Stomach (tissue), 9 donors: Measurements from ENCODE around the gene UBAP2. TPM values are rescaled to one million over a fixed set of nuclear protein-coding genes. Genes with fewer than 3 reads are reported as not detected.
"Not testable (repeated sequence)": the region's sequence is repeated elsewhere in the genome, so short reads cannot be mapped to it uniquely, and the experiment has no call there.

ENCODE experiments used
- DNase-seq, 2 donors: peaks; one replicate each; pipeline versions ENCODE4 v3.0.0 to v3.0.0-alpha.2; 2013 to 2019
- H3K27ac ChIP-seq, 5 donors: fragments of 200-600 bp in 4 of 5; sonication (generic) in 4 of 5; one replicate each; pipeline ENCODE4 v1.5.1; 2013 to 2019; ENCODE audit warnings: mild to moderate bottlenecking in 1 of 5, moderate library complexity in 1 of 5
- H3K27me3 ChIP-seq, 3 donors: fragments of 200-600 bp; sonication (generic); one replicate each; pipeline ENCODE4 v1.5.1; 2017 to 2019; ENCODE audit warnings: mixed run types in 1 of 3
- H3K36me3 ChIP-seq, 4 donors: fragments of 200-600 bp; sonication (generic); 1 replicate in 3 of 4; 2 replicates in 1 of 4; pipeline ENCODE4 v1.5.1; 2016 to 2019
- H3K4me1 ChIP-seq, 4 donors: fragments of 200-600 bp; sonication (generic); one replicate each; pipeline ENCODE4 v1.5.1; 2016 to 2019
- H3K4me3 ChIP-seq, 4 donors: fragments of 200-600 bp; sonication (generic) in 3 of 4; one replicate each; pipeline ENCODE4 v1.5.1; 2016 to 2019; ENCODE audit warnings: mild to moderate bottlenecking in 1 of 4
- H3K9me3 ChIP-seq, 4 donors: fragments of 200-600 bp; sonication (generic); one replicate each; pipeline ENCODE4 v1.5.1; 2016 to 2019
- EP300 ChIP-seq: sonication (generic); formaldehyde crosslinking; IDR thresholded peaks from one replicate; pipeline ENCODE4 v1.6.1; 2017; ENCODE audit warnings: antibody characterized with exemption
- POLR2A ChIP-seq, 4 donors: fragments of 450-650 bp; IDR thresholded peaks; one replicate each; pipeline ENCODE4 v1.6.1; 2016; ENCODE audit warnings: antibody characterized with exemption in 4 of 4, control low read depth in 2 of 4, mild to moderate bottlenecking in 1 of 4, moderate library complexity in 1 of 4
- POLR2AphosphoS5 ChIP-seq, 3 donors: sonication (generic); formaldehyde crosslinking; IDR thresholded peaks; one replicate each; pipeline ENCODE4 v1.6.1; 2016; ENCODE audit warnings: antibody characterized with exemption in 3 of 3
- WGBS, 5 donors: extraction: QIAGEN DNeasy Blood & Tissue Kit in 3 of 5; methylation state at CpG; one replicate each; pipeline versions ENCODE4 v1.1.5 to v1.1.7; 2013 to 2018; 5-methylcytosine and 5-hydroxymethylcytosine counted together
- intact Hi-C: fragments of 100-400 bp; cut with DNase I; formaldehyde crosslinking; loops from one replicate; pipeline ENCODE4 v1.15.1; 2023; ENCODE audit warnings: low total_unique reads
- polyA plus RNA-seq, 3 donors: library from polyadenylated mRNA; stranded (reverse); fragments of 200-250 nt; gene quantifications; one replicate each; pipeline ENCODE4 v1.2.3, GENCODE V29; 2013
- total RNA-seq, 5 donors: library from RNA; depleted of rRNA; stranded (reverse); fragments of >200 nt; gene quantifications; one replicate each; pipeline versions ENCODE4 v1.1.0 to v1.2.3, GENCODE V29; 2014 to 2016
- TF ChIP-seq, protein P1 (sequence below), 7 experiments: fragments of 450-650 bp in 4 of 7; fragments of 200-600 bp in 3 of 7; sonication (generic) in 3 of 7; IDR thresholded peaks; one replicate each; pipeline ENCODE4 v1.5.1; 2016 to 2019; ENCODE audit warnings: antibody characterized with exemption in 7 of 7, control low read depth in 2 of 7, mild to moderate bottlenecking in 1 of 7
- donor health status: healthy with polysubstance abuse.
- donor health status: Bipolar disorder and iron deficiency.
- donor health status: healthy.

The UBAP2 gene
- total and polyA plus RNA-seq, 8 donors, result 7.0 to 82.9 (median 20.2) TPM

DNA sequence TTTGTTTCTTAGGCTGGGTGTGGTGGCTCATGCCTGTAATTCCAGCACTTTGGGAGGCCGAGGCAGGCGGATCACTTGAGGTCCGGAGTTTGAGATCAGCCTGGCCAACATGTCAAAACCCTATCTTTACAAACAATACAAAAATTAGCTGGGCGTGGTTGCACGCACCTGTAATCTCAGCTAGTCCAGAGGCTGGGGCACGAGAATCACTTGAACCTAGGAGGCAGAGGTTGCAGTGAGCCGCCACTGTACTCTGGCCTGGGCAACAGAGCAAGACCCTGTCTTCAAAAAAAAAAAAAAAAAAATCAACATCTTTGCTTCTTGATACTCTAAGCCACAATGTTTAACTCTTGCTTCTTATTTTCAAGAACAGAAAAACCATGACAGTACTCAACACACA is 16.1 kb downstream of the UBAP2 start:
- Histone ChIP-seq H3K27ac (no peak overlapping the region), H3K27me3 (no peaks in the 10 kb centered on the region), H3K4me1 (peaks cover 0 to 19% (median 0%) of the 10 kb centered on the region in 4 donors), H3K9me3 (no peaks in the 10 kb centered on the region), H3K36me3 (peaks cover 0 to 30% (median 12%) of the 10 kb centered on the region in 4 donors), H3K4me3 (no peak overlapping the region)
- intact Hi-C loops, result no loop called here
- TF ChIP-seq POLR2AphosphoS5 (IDR thresholded peaks at IDR 0.05), result no peak
- TF ChIP-seq, protein P1, sequence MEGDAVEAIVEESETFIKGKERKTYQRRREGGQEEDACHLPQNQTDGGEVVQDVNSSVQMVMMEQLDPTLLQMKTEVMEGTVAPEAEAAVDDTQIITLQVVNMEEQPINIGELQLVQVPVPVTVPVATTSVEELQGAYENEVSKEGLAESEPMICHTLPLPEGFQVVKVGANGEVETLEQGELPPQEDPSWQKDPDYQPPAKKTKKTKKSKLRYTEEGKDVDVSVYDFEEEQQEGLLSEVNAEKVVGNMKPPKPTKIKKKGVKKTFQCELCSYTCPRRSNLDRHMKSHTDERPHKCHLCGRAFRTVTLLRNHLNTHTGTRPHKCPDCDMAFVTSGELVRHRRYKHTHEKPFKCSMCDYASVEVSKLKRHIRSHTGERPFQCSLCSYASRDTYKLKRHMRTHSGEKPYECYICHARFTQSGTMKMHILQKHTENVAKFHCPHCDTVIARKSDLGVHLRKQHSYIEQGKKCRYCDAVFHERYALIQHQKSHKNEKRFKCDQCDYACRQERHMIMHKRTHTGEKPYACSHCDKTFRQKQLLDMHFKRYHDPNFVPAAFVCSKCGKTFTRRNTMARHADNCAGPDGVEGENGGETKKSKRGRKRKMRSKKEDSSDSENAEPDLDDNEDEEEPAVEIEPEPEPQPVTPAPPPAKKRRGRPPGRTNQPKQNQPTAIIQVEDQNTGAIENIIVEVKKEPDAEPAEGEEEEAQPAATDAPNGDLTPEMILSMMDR (IDR thresholded peaks at IDR 0.05), result no peak
- no peak for TF ChIP-seq POLR2A (IDR thresholded peaks at IDR 0.05)
- no peak for TF ChIP-seq EP300
- no peak for DNase-seq
- 66 to 87% (median 77%) methylated on average over 7 of the region's 7 CpGs for WGBS, 5 donors

DNA sequence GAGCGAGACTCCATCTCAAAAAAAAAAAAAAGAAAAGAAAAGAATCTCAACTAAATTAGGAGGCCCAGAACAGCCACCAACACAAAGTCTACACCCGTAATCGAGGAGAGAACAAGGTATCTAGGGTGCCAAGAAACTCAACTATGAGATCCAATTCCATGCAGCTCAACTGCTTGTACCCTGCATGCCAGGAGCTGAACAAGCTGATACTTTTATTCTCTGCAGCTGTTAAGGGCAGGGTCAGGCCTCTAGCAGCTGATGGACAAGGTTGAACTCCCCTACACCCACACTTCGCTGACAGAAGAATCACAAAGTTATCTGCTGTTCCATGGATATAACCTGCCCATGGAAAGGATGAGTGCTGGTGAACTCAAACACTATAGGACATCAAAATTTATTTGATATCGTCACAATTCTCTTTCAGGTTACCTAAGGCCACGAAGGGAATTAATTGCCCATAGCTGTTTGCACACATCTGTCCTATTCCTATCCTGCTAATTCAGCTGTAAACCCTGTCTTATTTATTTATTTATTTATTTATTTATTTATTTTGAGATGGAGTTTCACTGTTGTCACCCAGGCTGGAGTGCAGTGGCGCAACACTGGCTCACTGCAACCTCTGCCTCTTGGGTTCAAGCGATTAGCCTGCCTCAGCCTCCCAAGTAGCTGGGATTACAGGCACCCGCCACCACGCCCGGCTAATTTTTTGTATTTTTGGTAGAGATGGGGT is 20.7 kb downstream of the UBAP2 start:
- Histone ChIP-seq H3K4me1 (peaks cover 0 to 24% (median 0%) of the 10 kb centered on the region in 4 donors), H3K36me3 (peaks cover 0 to 30% (median 12%) of the 10 kb centered on the region in 4 donors), H3K27ac (no peak overlapping the region), H3K9me3 (no peaks in the 10 kb centered on the region), H3K27me3 (no peaks in the 10 kb centered on the region), H3K4me3 (no peak overlapping the region)
- TF ChIP-seq, protein P1 (IDR thresholded peaks at IDR 0.05), result no peak
- TF ChIP-seq POLR2A (IDR thresholded peaks at IDR 0.05) (no peak), POLR2AphosphoS5 (IDR thresholded peaks at IDR 0.05) (no peak), EP300 (no peak)
- WGBS, 5 donors, result 94 to 99% (median 96%) methylated on average over 11 of the region's 11 CpGs
- no peak for DNase-seq
- intact Hi-C loops, result no loop called here

DNA sequence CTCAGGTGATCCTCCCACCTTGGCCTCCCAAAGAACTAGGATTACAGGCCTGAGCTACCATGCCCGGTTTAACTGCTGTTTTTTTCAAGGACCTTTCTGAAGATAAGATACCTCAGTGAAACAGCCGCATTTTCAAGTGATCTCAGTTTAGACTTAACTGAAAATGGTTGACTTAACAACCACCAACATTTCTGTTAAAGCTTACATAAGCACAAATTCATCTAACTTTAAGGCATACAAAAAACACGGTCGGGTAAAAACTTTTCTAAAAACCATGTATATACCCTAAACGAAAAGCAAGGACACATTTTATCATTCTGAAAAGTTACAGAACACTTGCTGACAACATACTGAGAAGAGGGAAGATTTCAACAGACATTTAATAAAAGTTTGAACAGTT is 22.9 kb downstream of the UBAP2 start:
- no peaks in the 10 kb centered on the region for H3K27me3 ChIP-seq
- no peak overlapping the region for H3K4me3 ChIP-seq
- DNase-seq, result no peak
- H3K4me1 ChIP-seq, result peaks cover 0 to 31% (median 3%) of the 10 kb centered on the region in 4 donors
- TF ChIP-seq POLR2AphosphoS5 (IDR thresholded peaks at IDR 0.05) (no peak), EP300 (no peak), POLR2A (IDR thresholded peaks at IDR 0.05) (no peak)
- TF ChIP-seq, protein P1 (IDR thresholded peaks at IDR 0.05), result no peak
- WGBS, 5 donors, result 64 to 70% (median 67%) methylated on average over 5 of the region's 5 CpGs
- intact Hi-C loops, result no loop called here
- H3K9me3 ChIP-seq, result no peaks in the 10 kb centered on the region
- peaks cover 0 to 14% (median 10%) of the 10 kb centered on the region in 4 donors for H3K36me3 ChIP-seq
- peak overlapping the region in 1 of 5 donors; percentile 36 for H3K27ac ChIP-seq

DNA sequence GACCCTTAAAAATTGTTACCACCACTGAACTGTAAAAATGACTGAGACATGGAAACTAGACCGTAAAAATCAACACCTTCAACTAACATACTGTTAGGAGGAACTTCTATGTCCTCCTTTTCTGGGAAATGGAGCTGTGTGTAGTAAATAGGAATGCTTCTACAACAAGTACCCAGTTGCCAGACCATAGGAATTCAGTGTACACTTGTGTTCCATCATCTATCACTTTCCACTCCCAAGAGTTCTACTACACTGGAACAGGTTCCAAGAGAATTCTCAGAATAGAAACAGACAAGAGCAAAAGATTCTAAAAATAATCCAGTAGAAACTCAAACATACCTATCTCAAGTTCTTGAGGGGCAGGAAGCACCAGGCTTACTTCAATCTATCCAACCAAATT is 23.6 kb downstream of the UBAP2 start:
- Histone ChIP-seq H3K4me1 (peaks cover 0 to 31% (median 3%) of the 10 kb centered on the region in 4 donors), H3K4me3 (no peak overlapping the region), H3K27ac (peak overlapping the region in 1 of 5 donors; percentile 18), H3K27me3 (no peaks in the 10 kb centered on the region), H3K36me3 (peaks cover 0 to 10% (median 9%) of the 10 kb centered on the region in 4 donors), H3K9me3 (no peaks in the 10 kb centered on the region)
- 78 to 98% (median 91%) methylated on average over 1 of the region's 1 CpG for WGBS, 5 donors
- intact Hi-C loops, result no loop called here
- peak in 1 of 2 donors; percentile 32 for DNase-seq
- TF ChIP-seq EP300 (no peak), POLR2A (IDR thresholded peaks at IDR 0.05) (no peak), POLR2AphosphoS5 (IDR thresholded peaks at IDR 0.05) (no peak)
- TF ChIP-seq, protein P1 (IDR thresholded peaks at IDR 0.05), result no peak

DNA sequence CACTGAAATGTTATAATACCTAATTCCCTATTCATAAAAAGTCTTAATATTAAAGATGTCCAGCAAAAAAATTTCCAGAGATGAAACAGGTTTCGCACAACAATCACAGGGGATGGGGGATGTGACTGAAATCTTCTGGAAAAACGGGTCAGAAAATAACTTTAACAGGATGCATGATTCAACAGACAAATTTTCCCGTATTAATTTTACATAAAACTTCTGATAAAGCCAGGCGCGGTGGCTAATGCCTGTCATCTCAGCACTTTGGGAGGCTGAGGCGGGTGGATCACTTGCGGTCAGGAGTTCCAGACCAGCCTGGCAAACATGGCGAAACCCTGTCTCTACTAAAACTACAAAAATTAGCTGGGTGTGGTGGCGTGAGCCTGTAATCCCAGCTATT is 24.2 kb downstream of the UBAP2 start:
- WGBS, 5 donors, result 88 to 96% (median 91%) methylated on average over 9 of the region's 9 CpGs
- intact Hi-C loops, H3K27me3 ChIP-seq, DNase-seq, H3K36me3 ChIP-seq, H3K4me3 ChIP-seq, H3K9me3 ChIP-seq: not testable (repeated sequence)
- Histone ChIP-seq H3K27ac (peak overlapping the region in 1 of 5 donors; percentile 18), H3K4me1 (peaks cover 0 to 31% (median 3%) of the 10 kb centered on the region in 4 donors)
